ENCODE data around the gene ASIC4.

ASIC4 gene

GRCh38 chr2:219474285-219475060, 39.8 kb upstream of the ASIC4 start:
- no peak overlapping the region for H2AFZ ChIP-seq (ENCODE audit: low read depth, low read length)
- no peaks in the 10 kb centered on the region for H3K27me3 ChIP-seq (ENCODE audit: insufficient read depth, low read length)
- no peaks in the 10 kb centered on the region for H3K36me3 ChIP-seq (ENCODE audit: insufficient read depth, low read length)
- no peak overlapping the region for H3K4me3 ChIP-seq (ENCODE audit: low read length)
- no peaks in the 10 kb centered on the region for H3K9me3 ChIP-seq (ENCODE audit: low read length)
- peaks cover 13% of the 10 kb centered on the region for H3K4me1 ChIP-seq (ENCODE audit: insufficient read depth, low read length)

- H3K4me1 ChIP-seq (ENCODE audit: insufficient read depth, low read length) = peaks cover 13% of the 10 kb centered on the region
- no peaks in the 10 kb centered on the region for H3K9me3 ChIP-seq (ENCODE audit: low read length)
- H3K36me3 ChIP-seq (ENCODE audit: insufficient read depth, low read length) = no peaks in the 10 kb centered on the region
- no peak overlapping the region for H2AFZ ChIP-seq (ENCODE audit: low read depth, low read length)
- no peak overlapping the region for H3K4me3 ChIP-seq (ENCODE audit: low read length)
- no peaks in the 10 kb centered on the region for H3K27me3 ChIP-seq (ENCODE audit: insufficient read depth, low read length)
Observed at GRCh38 chr2:219475278-219475677, 39.0 kb upstream of the ASIC4 start.

DNA sequence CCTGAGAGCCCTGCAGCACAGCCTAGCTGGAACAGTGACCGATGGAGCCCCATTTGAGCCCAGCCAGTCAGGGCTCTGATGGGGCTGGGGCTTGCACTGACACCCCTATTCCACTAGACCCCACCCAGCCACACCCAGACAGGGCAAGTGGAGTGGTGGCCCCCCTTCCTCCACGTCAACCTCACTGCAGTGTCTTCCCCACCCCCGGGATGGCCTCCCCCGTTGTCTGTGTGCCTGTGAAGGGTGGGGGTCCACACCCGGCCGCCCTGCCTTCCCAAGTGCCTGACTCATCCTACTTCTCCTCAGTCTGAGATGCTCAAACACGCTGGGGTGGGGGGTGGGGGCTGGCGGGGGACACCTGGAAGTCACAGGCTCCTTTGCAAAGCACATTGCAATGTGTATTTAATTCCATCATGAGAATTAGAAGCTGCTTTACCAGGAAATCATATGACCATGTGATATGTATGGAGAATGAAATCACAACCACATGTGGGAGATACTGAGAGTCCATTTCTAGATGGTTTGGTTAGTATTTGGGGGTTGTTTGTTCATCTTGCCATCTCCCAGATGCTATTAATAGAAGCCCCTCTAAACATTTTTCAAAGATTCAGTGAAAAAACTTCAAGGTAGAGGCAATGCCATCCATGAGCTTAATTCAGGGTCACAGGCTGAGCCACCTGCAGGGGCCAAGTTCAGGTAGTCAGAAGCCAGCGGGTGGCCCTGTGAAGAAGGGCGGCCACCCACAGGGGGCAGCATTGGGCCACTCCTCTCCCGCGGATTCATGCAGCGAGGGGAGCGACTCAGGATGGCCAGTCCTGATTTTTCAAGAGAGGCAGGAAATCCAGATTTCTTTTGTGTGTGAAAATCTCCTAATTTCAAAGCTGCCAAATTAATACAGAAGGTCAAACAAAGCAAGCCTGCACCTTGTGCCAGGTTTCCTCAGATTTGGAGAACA, 38.3 kb upstream of the ASIC4 start:
- Histone ChIP-seq H3K4me1 (ENCODE audit: insufficient read depth, low read length) (peaks cover 13% of the 10 kb centered on the region), H2AFZ (ENCODE audit: low read depth, low read length) (peak overlapping the region; percentile 58), H3K4me3 (ENCODE audit: low read length) (peak overlapping the region; percentile 43), H3K36me3 (ENCODE audit: insufficient read depth, low read length) (no peaks in the 10 kb centered on the region), H3K27me3 (ENCODE audit: insufficient read depth, low read length) (no peaks in the 10 kb centered on the region), H3K9me3 (ENCODE audit: low read length) (no peaks in the 10 kb centered on the region)

DNA sequence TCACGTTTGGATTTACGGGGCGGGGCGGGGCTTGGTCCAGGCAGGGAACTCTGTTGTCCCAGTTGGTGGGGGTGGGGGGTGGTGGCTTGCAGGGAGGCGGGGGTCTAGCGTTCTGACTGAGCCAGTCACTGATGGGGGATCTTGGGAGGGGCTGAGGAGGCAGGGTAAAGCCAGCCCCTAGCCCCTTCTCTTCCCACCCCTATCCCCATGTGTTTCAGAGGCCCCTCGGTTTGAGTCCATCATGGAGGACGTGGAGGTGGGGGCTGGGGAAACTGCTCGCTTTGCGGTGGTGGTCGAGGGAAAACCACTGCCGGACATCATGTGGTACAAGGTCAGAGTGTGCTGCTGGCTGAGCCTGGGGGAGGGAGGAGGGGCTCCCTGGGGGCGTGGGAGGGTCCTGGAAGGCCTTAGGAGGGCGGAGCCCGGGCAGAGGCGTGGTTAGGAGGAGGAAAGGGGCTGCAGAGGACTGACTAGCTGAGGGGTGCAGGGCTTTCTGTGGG, 37.6 kb upstream of the ASIC4 start:
- Histone ChIP-seq H3K4me1 (ENCODE audit: insufficient read depth, low read length) (peaks cover 13% of the 10 kb centered on the region), H3K4me3 (ENCODE audit: low read length) (peak overlapping the region; percentile 43)

GRCh38 chr2:219477179-219477578, 37.1 kb upstream of the ASIC4 start:
- Histone ChIP-seq H3K27me3 (ENCODE audit: insufficient read depth, low read length) (peaks cover 6% of the 10 kb centered on the region), H3K36me3 (ENCODE audit: insufficient read depth, low read length) (no peaks in the 10 kb centered on the region), H3K4me3 (ENCODE audit: low read length) (no peak overlapping the region), H3K9me3 (ENCODE audit: low read length) (no peaks in the 10 kb centered on the region), H3K4me1 (ENCODE audit: insufficient read depth, low read length) (peaks cover 13% of the 10 kb centered on the region), H2AFZ (ENCODE audit: low read depth, low read length) (no peak overlapping the region)

More for the DNA sequence above, 37.6 kb upstream of the ASIC4 start:
- Histone ChIP-seq H3K36me3 (ENCODE audit: insufficient read depth, low read length) (no peaks in the 10 kb centered on the region), H3K27me3 (ENCODE audit: insufficient read depth, low read length) (peaks cover under 1% of the 10 kb centered on the region), H3K9me3 (ENCODE audit: low read length) (no peaks in the 10 kb centered on the region), H2AFZ (ENCODE audit: low read depth, low read length) (peak overlapping the region; percentile 58)

- H3K9me3 ChIP-seq (ENCODE audit: low read length) = no peaks in the 10 kb centered on the region
- H3K4me3 ChIP-seq (ENCODE audit: low read length) = no peak overlapping the region
- peaks cover 13% of the 10 kb centered on the region for H3K4me1 ChIP-seq (ENCODE audit: insufficient read depth, low read length)
- H2AFZ ChIP-seq (ENCODE audit: low read depth, low read length) = no peak overlapping the region
- H3K36me3 ChIP-seq (ENCODE audit: insufficient read depth, low read length) = no peaks in the 10 kb centered on the region
- peaks cover 12% of the 10 kb centered on the region for H3K27me3 ChIP-seq (ENCODE audit: insufficient read depth, low read length)
Observed at GRCh38 chr2:219477815-219478214, 36.5 kb upstream of the ASIC4 start.

DNA sequence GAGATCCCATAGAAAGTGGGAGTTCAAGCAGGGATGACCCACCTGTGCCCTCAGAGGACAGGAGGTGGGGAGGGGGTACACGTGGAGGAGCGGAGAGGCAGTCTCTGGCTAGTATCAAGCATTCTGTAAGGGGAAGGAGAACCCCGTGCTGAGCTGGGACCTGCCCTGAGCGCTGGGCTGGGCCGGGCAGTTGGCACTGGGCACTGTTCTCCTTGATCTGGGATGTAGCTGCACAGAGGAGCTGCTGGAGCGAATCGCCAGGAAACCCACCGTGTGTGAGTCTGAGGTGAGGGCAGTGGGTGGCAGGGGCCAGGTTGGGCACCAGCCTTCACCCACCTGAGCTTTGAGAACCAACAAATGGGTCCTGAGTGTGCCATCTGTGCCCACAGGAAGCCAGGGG, 35.4 kb upstream of the ASIC4 start:
- H3K27me3 ChIP-seq (ENCODE audit: insufficient read depth, low read length) = peaks cover 18% of the 10 kb centered on the region
- H3K36me3 ChIP-seq (ENCODE audit: insufficient read depth, low read length) = no peaks in the 10 kb centered on the region
- no peak overlapping the region for H3K4me3 ChIP-seq (ENCODE audit: low read length)
- H3K9me3 ChIP-seq (ENCODE audit: low read length) = no peaks in the 10 kb centered on the region
- H3K4me1 ChIP-seq (ENCODE audit: insufficient read depth, low read length) = peaks cover 14% of the 10 kb centered on the region
- no peak overlapping the region for H2AFZ ChIP-seq (ENCODE audit: low read depth, low read length)

GRCh38 chr2:219480004-219480403, 34.3 kb upstream of the ASIC4 start:
- no peaks in the 10 kb centered on the region for H3K36me3 ChIP-seq (ENCODE audit: insufficient read depth, low read length)
- H3K27me3 ChIP-seq (ENCODE audit: insufficient read depth, low read length) = peaks cover 28% of the 10 kb centered on the region
- peaks cover 20% of the 10 kb centered on the region for H3K4me1 ChIP-seq (ENCODE audit: insufficient read depth, low read length)
- H3K4me3 ChIP-seq (ENCODE audit: low read length) = no peak overlapping the region
- H3K9me3 ChIP-seq (ENCODE audit: low read length) = no peaks in the 10 kb centered on the region
- no peak overlapping the region for H2AFZ ChIP-seq (ENCODE audit: low read depth, low read length)

DNA sequence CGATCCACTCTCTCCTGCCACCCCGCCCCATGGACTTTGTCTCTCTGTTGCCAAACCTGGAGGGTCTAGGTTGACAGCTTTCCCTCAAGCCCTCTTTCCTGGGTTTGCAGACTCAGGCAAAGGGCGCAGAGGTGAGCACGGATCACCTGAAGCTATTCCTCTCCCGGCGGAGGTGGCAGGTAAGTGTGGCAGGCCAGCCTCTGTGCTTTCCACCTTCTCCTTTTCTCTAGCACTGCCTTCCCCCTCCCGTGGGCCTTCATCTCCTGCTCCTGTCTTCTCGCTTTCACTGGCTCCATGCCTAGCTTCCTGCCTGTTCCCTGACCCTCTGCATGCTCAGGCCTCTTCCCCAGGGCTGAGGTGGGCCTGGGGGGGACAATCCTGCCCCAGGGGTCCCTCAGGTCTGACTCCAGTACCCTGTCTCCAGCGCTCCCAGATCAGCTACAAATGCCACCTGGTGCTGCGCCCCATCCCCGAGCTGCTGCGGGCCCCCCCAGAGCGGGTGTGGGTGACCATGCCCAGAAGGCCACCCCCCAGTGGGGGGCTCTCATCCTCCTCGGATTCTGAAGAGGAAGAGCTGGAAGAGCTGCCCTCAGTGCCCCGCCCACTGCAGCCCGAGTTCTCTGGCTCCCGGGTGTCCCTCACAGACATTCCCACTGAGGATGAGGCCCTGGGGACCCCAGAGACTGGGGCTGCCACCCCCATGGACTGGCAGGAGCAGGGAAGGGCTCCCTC, 31.4 kb upstream of the ASIC4 start:
- Histone ChIP-seq H3K36me3 (ENCODE audit: insufficient read depth, low read length) (no peaks in the 10 kb centered on the region), H3K9me3 (ENCODE audit: low read length) (no peaks in the 10 kb centered on the region), H2AFZ (ENCODE audit: low read depth, low read length) (no peak overlapping the region), H3K27me3 (ENCODE audit: insufficient read depth, low read length) (peaks cover 52% of the 10 kb centered on the region), H3K4me3 (ENCODE audit: low read length) (no peak overlapping the region), H3K4me1 (ENCODE audit: insufficient read depth, low read length) (peaks cover 17% of the 10 kb centered on the region)

DNA sequence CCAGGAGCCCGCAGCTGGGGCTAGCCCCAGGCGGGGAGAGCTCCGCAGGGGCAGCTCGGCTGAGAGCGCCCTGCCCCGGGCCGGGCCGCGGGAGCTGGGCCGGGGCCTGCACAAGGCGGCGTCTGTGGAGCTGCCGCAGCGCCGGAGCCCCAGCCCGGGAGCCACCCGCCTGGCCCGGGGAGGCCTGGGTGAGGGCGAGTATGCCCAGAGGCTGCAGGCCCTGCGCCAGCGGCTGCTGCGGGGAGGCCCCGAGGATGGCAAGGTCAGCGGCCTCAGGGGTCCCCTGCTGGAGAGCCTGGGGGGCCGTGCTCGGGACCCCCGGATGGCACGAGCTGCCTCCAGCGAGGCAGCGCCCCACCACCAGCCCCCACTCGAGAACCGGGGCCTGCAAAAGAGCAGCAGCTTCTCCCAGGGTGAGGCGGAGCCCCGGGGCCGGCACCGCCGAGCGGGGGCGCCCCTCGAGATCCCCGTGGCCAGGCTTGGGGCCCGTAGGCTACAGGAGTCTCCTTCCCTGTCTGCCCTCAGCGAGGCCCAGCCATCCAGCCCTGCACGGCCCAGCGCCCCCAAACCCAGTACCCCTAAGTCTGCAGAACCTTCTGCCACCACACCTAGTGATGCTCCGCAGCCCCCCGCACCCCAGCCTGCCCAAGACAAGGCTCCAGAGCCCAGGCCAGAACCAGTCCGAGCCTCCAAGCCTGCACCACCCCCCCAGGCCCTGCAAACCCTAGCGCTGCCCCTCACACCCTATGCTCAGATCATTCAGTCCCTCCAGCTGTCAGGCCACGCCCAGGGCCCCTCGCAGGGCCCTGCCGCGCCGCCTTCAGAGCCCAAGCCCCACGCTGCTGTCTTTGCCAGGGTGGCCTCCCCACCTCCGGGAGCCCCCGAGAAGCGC, 30.6 kb upstream of the ASIC4 start:
- no peak overlapping the region for H3K4me3 ChIP-seq (ENCODE audit: low read length)
- no peaks in the 10 kb centered on the region for H3K36me3 ChIP-seq (ENCODE audit: insufficient read depth, low read length)
- H3K9me3 ChIP-seq (ENCODE audit: low read length) = no peaks in the 10 kb centered on the region
- peaks cover 17% of the 10 kb centered on the region for H3K4me1 ChIP-seq (ENCODE audit: insufficient read depth, low read length)
- peak overlapping the region; percentile 24 for H2AFZ ChIP-seq (ENCODE audit: low read depth, low read length)
- peaks cover 61% of the 10 kb centered on the region for H3K27me3 ChIP-seq (ENCODE audit: insufficient read depth, low read length)

DNA sequence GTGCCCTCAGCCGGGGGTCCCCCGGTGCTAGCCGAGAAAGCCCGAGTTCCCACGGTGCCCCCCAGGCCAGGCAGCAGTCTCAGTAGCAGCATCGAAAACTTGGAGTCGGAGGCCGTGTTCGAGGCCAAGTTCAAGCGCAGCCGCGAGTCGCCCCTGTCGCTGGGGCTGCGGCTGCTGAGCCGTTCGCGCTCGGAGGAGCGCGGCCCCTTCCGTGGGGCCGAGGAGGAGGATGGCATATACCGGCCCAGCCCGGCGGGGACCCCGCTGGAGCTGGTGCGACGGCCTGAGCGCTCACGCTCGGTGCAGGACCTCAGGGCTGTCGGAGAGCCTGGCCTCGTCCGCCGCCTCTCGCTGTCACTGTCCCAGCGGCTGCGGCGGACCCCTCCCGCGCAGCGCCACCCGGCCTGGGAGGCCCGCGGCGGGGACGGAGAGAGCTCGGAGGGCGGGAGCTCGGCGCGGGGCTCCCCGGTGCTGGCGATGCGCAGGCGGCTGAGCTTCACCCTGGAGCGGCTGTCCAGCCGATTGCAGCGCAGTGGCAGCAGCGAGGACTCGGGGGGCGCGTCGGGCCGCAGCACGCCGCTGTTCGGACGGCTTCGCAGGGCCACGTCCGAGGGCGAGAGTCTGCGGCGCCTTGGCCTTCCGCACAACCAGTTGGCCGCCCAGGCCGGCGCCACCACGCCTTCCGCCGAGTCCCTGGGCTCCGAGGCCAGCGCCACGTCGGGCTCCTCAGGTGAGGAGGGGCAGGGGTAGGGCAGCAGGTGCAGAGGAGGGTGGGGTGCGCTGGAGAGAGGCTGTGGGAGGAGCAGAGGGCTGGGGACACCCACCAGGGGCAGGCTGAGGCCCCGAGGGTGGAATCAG, 29.7 kb upstream of the ASIC4 start:
- Histone ChIP-seq H3K4me1 (ENCODE audit: insufficient read depth, low read length) (peaks cover 17% of the 10 kb centered on the region), H2AFZ (ENCODE audit: low read depth, low read length) (peak overlapping the region; percentile 24), H3K9me3 (ENCODE audit: low read length) (no peaks in the 10 kb centered on the region), H3K27me3 (ENCODE audit: insufficient read depth, low read length) (peaks cover 61% of the 10 kb centered on the region), H3K4me3 (ENCODE audit: low read length) (peak overlapping the region; percentile 7), H3K36me3 (ENCODE audit: insufficient read depth, low read length) (no peaks in the 10 kb centered on the region)

Data from neuron (in vitro differentiated cells).